ENCODE results near the gene LCLAT1.

- TF ChIP-seq TAF1 (IDR thresholded peaks at IDR 0.05; ENCODE audit: borderline replicate concordance, low read depth, low read length) = no peak
- TF ChIP-seq POLR2A (IDR thresholded peaks at IDR 0.05; ENCODE audit: low read depth, low read length) = no peak
- no peak for TF ChIP-seq POLR2AphosphoS5 (IDR thresholded peaks at IDR 0.05; ENCODE audit: low read depth, low read length)
Observed at GRCh38 chr2:30412684-30413570, 34.1 kb upstream of the LCLAT1 start.

All from GM12892 (cell line).